GM19395 (cell line): ENCODE data around the gene BSN.
"Not testable (repeated sequence)": the region's sequence is repeated elsewhere in the genome, so short reads cannot be mapped to it uniquely, and the experiment has no call there.

Experiments used
- ATAC-seq: cut with Tn5 transposase; IDR thresholded peaks from one replicate; pipeline ENCODE4 v1.9.1; 2021; ENCODE audit warnings: mild to moderate bottlenecking, moderate library complexity; ENCODE audit not compliant: unreplicated experiment

Gene BSN

DNA sequence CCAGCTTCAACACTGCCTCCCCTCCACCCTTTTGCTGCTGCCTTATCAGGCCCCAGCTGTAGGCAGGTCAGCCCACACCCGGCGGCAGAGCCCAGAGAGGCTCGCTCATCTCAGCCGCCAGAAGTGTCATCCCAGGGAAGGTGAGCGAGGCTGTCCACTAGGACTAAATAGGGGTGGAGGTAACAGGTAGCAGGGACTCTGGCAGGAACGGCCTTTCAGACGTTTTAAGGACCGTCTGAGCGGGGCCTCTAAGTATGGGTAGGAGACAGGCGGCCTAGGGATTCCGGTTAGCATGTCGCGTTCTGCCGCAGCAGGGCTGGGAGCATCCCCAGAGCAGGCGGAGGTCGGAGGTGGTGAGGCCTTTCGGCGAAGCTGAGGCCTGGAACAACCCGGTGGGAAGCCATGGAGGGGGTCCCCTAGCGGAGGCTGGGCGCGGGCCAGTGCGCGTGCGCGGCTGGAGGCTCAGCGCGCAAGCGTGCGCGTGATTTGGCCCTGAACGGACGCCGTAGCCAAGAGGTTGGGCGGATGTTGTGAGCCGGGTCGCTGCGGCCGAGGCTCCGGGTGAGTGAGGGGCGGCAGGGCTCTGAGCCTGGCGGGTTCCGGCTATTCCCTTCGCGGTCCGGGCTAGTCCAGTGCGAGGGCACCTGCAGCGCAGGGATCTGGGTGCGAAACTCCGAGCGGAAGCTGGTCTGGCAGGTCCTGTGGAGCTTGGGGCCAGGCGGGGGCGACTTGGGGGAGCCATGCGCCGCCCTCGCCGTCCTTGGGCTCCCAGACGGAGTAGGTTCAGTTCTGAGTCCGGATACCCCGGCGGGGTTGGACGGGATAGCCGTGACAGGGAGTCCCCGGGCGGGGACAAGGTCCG is 135.0 kb downstream of the BSN start, which contains the start of the genes MST1 and RNF123:
TSS of gene MST1 (minus strand) at position 429 of the 862 bp plus-strand sequence. CDS start 783 bp downstream, outside the sequence.
TSS of gene RNF123 (plus strand) at position 512 of the 862 bp plus-strand sequence. CDS start 1,609 bp downstream, outside the sequence.
- ATAC-seq: peak; percentile 54

DNA sequence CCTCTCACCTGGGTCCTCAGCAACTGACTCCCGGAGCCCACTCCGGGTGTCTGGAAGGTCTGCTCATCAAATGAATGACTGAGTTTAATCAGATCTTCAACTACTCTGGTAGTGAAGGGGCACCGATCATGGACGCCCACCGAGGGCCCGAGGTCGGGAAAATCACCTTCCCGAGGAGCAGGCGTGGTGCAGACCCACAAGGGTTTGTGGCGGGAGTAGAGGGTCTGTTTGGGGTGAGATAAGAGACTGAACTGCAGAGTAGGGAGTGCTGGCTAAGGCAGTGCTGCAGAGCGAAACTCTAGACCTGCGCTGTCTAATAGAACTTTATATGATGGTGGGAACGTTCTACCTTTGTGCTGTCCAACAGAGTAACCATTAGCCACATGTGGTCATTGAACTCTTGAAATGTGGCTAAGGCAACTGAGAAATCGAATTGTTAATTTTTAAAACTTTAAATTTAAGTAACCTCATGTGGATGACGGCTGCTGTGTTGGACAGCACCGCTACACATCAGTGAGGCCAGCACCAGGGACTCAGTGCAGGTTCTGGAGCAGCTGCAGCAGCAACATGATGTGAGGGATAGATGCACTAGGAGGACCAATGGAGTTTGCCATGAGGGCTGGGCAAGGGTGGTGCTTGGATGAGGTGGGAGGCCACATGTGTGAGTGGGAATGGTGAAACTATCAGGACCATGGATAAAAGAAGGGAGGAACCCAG is 135.8 kb downstream of the BSN start:
- ATAC-seq: peak; percentile 9

DNA sequence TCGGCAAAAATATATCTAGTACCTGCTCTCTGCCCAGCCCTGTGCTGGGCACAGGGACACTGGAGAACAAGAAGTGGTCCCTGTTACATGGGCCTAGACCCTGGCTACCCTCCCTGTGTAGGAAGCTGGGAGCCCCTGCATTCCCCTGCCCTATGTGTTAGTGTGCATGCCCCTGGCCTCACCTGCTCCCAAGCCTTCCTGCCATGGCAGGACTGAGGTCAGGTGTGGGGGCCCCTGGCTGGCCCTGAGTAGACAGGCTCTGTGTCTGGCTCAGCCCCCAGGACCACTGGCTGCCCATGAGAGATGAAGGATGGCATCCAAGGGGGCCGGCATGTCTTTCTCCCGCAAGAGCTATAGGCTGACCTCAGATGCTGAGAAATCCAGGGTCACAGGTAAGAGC is 136.6 kb downstream of the BSN start:
- ATAC-seq: not testable (repeated sequence)

DNA sequence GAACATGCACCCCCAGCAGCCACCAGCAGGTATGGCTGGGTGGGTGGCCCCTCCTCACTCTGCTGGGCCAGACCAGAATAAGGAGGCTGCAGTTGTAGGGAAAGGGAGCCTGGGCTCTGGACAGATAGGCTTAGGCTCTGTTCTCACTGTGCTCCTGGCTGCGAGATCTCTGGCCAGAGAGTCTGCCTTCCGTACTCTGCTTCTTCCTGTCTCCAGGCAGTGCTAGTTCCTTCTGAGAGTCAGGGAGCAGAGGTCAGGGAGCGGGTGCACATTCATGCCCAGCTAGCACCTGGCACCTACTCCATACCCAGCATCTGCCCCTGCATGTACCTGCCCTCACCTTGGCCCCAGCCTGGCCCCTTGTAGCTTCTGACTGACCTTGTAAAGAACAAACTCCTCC is 137.2 kb downstream of the BSN start:
- not testable (repeated sequence) for ATAC-seq

DNA sequence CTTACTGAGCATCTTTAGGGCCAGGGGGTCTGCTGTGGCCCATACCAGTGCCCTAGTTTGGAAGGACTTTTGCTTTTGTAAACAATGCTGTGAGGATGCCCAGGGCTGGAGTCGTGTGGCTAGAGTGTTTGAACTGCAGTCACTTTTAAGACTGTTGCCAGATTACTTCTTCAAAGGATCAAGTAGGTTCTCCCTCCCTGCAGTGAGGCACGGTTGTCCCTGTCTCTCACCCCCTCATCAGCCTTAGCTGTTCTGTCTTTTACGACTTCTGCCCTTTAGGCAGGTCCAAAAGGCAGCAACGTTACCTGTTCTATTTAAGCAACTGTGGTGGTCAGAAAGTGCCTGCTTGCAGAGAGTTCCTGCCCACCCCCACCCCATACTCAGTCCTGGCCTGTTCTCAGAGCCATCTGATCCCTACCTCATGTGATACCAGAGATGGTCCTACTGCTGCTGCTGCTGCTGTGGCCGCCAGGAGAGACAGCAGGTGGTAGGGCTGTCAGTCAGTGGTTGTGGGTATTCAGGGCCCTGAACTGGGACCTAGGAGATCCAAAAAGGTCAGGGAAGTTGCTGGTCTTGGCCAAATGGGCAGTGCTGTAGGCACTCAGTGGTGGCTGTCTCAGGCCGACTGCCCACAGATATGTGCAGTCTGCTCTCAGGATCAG is 140.3 kb downstream of the BSN start:
- ATAC-seq: not testable (repeated sequence)

DNA sequence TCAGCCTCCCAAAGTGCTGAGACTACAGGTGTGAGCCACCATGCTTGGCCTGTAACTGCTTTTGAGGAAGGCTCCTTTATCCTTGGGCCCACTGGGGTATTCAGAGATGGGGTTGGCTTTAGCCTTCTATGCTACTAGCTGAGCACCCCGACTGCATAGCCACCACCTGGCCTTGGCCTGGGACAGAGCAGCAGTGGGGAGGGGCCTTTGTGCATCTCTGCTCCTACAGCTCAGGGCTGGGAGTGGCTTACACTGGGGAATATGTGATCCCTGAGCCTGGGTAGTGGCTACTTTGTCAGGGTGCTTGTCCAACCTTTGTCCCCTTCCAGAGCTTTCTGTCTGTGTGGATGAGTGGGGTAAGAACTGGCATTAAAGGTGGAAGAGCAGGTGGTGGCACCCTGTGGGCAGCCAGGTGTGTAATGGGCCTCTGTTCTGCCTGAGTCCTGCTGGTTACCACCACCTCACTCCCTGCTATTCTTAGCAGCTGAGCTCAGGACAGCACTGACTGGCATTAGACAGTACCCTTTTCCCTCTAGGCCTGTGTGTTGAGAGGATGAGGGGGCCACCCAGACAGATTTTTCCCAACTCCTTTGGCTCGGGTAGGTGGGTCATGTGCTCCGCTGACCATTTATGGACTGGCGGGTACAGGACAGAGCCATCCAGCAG is 141.2 kb downstream of the BSN start:
- ATAC-seq: not testable (repeated sequence)

DNA sequence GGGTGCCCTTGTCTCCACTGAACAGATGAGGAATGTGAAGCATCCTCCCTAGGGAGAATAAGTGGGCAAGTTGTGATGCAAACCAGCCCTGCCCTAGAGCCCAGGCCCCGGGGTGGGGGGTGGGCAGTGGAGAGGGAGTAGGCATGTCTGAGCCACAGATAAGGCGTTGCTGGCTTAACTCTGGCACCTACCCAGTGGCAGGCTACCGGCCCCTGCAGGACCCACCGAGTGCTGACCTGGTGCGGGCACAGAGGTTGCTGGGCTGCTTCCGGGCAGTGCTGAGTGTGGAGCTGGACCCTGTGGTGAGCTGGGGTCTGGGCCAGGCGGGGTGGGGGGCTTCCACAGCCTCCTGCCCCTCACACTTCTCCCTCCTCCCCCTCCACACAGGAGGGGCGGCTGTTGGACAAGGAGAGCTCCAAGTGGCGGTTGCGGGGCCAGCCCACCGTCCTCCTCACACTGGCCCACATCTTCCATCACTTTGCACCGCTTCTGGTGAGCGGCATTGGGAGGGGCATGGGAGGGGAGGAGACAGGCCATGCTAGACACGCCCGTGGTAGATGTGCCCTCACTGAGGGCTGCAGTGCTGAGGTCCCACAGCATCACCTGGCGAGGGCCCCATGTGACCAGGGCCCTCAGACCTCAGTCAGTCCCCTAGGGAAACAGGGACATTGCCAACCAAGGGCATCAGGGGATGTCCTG is 145.2 kb downstream of the BSN start:
- no peak for ATAC-seq

DNA sequence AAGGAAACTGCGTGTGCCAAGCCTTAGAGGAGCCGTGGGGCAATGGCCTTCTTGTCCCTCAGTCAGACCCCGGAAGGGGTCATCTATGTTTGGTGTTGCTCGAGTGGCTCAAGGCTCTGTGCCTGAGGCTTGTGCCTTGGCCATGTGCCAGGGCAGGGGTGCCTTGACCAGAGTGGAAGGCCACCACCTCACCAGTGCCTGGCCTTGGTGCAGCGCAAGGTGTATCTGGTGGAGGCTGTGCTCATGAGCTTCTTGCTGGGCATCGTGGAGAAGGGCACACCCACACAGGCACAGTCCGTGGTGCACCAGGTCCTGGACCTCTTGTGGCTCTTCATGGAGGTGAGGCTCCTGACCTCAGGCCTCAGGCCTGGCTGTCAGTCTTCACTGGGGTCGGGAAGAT is 145.7 kb downstream of the BSN start:
- no peak for ATAC-seq

DNA sequence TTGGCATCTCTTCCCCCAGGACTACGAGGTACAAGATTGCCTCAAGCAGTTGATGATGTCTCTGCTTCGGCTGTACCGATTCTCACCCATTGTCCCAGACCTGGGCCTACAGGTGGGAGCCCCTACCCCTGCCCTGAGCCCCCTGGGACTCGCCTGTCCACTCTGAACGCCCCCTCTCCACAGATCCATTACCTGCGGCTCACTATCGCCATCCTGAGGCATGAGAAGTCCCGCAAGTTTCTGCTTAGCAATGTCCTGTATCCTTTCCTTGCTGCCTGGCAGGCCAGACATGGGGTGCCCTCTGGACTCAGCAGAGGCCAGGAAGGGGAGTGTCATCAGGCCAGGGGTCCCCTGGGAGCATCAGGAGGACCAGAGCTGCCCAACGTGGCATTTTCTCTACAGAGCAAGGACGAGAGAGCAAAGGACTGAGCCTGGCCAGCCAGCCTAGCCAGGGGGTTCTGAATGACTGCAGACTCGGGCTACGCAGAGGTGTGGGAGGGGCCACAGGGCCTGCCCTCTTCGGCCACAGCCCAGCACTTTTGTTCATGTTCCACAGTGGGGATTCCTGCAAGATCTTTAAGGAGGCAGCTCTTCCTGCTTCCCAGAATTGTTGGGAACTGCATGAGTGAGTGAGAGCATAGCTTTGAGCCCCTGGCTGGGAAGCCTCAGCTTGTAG is 146.3 kb downstream of the BSN start:
- no peak for ATAC-seq

DNA sequence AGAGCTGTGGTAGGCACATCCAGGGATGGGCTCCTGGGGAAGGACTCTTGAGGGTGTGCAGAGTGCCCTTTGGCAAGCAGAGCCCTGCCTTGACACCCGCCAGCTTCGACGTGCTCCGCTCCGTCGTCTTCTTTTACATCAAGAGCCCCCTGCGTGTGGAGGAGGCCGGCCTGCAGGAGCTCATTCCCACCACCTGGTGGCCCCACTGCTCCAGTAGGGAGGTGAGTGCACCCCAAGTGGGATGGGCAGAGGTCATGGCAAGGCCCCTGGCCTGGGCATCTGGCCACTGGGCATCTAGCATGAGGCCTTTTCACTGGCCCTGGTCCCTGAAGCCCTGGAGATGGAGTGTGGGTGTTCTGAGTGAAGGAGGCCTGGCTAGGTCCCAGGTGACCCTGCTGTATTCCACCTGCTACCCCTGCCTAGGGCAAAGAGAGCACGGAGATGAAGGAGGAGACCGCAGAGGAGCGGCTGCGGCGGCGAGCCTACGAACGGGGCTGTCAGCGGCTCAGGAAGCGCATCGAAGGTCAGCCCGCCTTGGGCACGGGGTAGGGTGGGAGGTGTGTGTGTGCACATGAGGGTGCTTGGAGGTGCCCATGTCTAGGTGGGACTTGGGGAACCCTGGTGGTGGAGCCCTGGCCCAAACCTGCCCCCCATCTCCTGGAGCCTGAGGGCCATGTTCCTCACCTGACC is 147.3 kb downstream of the BSN start:
- ATAC-seq: no peak

DNA sequence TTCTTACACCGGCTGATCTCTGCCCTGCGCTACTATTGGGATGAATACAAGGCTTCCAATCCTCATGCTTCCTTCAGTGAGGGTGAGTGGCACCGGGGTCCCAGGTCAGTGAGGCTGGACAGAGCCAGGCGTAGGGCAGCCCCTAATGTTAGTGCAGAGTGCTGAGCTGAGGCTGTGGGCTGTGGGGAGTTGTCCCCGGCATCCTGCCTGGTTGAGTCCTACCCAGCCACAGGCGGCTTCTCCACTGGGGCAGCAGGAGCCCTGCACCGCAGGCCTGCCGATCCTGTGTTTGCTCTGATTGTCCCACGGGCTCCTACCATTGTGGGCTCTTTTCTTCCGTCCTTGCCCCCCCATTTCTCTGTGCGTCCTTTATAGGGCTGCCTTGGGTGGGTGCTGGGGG is 148.4 kb downstream of the BSN start:
- no peak for ATAC-seq

DNA sequence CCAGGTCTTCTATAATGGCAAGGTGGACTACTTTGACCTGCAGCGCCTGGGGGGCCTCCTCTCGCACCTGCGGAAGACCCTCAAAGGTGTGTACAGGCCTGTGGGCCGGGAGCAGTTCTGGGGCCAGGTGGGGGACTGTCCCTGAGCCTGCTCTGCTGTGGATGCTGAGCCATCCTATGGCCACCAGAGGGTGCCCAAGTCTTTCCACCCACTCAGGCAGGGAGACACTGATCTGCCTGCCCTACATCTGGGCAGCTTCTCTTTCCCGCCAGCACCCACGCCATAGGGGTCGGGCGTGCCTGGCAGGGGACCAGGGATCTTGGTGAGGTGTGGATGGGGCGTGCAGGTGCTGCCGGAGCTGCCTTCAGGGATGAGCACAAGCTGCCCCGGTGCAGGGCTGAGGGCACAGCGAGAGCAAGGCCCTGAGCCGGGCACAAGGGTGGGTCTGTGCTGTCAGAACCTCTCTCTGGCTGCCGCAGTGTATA is 149.2 kb downstream of the BSN start:
- ATAC-seq: peak; percentile 82

DNA sequence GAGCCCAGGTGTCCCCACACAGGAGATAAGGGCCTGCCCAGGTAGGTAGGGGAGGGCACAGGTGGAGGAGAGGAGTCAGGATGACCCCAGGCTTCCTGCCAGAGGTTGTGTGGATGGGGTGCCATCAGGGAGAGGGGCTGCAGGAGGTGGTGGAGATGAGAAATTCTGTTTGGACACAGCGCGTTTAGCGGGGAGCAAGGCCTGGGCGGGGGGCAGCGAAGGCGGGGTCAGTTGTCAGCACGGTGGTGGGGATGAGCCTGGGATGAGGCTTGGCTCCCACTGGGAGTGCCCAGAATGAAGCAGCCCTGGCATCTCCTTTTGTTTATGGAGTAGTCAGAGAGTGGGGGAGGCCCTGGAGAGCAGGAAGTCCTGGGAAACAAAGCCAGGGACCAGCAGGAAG is 149.7 kb downstream of the BSN start:
- ATAC-seq: no peak

DNA sequence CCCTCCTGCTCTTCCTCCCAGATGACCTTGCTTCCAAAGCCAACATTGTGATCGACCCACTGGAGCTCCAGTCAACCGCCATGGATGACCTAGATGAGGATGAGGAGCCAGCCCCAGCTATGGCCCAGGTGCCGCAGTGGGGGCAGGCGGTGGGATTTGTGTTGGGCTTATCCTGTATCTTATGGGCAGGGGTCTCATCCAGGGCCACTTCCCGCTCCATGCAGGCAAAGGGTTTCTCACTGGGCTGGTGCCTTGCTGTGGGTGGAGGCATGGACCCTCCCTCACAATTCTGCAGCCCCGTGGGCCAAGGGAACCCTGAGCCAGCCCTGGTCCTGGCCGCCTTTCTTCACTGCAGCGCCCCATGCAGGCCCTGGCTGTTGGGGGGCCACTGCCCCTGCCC is 150.4 kb downstream of the BSN start:
- no peak for ATAC-seq

DNA sequence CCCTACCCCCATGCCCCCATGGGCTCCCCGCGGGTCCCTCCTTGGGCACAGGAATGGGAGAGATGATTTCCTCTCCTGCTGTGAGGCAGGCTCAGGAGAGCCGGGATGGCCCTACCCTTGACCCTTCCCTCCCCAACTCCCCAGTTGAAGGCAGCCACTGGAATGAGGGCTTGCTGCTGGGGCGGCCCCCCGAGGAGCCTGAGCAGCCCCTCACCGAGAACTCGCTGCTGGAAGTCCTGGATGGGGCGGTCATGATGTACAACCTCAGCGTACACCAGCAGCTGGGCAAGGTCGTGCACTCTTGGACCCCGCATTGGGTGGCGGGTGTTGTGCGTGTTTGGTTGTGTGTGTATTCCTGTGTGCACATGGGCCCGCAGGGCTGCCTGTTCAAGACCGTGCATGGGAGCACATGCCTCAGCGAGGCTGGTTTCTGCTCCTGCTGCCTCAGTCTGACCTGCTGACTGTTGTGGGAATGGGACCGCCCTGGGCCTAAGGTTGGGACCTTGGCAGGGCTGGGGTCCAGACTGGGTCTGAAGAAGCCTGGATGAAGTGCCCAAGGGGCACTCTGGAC is 151.2 kb downstream of the BSN start:
- ATAC-seq: no peak

DNA sequence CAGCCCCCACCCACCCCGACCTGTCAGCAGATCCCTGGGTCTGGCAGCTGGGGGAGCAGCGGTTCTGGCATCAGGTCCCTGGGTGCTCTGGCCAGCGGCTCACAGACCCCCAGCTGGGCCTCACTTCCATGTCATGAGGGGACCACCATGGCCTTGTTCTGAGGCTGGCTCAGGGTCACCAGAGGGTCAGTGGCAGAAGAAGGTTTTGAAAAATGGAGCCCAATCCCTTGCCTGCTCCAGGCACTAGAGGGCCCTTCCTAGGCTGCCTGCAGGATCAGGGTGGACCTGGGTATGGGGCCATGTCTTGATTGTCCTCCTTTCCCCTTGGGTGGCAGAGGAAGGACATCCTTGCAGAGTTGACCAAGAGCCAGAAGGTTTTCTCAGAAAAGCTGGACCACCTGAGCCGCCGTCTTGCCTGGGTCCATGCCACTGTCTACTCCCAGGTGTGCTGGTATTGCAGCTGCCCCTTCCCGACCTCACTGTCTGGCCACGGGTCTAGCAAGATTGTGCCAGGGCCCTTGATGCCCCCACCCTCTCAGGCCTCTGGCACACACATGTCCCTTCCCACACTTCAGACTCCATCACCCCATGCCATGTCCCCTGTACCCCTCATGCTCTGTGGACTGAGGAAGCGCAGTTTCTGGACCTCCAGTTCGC is 152.3 kb downstream of the BSN start:
- no peak for ATAC-seq

DNA sequence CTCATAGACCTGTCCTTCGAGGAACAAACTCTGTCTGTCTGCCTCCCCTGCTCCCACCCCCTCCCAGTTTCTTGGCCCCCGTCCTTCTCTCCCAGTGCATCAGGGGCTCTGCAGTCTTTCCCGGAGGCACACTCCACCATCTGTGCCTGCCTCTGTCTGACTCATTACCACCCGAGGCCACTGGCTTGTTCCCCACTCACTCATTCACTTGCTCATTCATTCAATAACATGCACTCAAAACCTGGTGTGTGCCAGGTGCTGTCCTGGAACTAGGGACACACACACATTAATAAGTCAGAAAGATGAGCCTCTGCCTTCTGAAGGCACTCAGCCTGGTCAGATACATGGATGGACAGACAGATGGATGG is 152.8 kb downstream of the BSN start:
- no peak for ATAC-seq

DNA sequence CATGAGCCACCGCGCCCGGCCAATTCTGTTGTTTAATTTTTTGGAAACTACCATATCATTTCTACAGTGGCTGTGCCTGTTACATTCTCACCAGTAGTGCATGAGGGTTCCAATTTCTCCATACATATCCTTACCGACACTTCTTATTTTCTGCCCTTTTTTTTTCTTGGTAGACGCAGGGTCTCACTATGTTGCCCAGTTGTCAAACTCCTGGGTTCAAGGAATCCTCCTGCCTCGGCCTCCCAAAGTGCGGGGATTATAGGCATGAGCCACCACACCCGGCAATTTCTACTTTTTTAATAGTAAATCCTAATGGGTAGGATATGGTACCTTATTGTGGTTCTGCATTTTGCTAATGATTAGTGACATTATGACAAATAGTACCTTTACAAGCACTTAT is 155.6 kb downstream of the BSN start:
- ATAC-seq: no peak
